Heart left ventricle (tissue), 16 donors: ENCODE measurements around the gene CD2BP2. TPM values are rescaled to one million over a fixed set of nuclear protein-coding genes. Genes with fewer than 3 reads are reported as not detected.

Experiments used
- ATAC-seq, 4 donors: fragments of 200-7000 bp; cut with Tn5 transposase; one replicate each; pipeline ENCODE4 v1.9.1; 2020 to 2022; ENCODE audit warnings: moderate library complexity in 4 of 4, mild to moderate bottlenecking in 3 of 4, moderate number of reproducible peaks in 1 of 4
- DNase-seq, 5 donors: peaks; one replicate each; pipeline ENCODE4 v3.0.0-alpha.2; 2020
- H3K27ac ChIP-seq, 12 donors: fragments of 200-600 bp; sonication (generic) in 4 of 12; one replicate each; pipeline versions ENCODE4 v1.5.0 to v1.8.0; 2016 to 2022; ENCODE audit warnings: mild to moderate bottlenecking in 2 of 12
- H3K27me3 ChIP-seq, 9 donors: fragments of 200-600 bp; sonication (generic) in 2 of 9; one replicate each; pipeline versions ENCODE4 v1.5.1 to v1.8.0; 2016 to 2022; ENCODE audit warnings: mild to moderate bottlenecking in 3 of 9
- H3K36me3 ChIP-seq, 9 donors: fragments of 200-600 bp; sonication (generic) in 2 of 9; one replicate each; pipeline versions ENCODE4 v1.5.0 to v1.8.0; 2018 to 2022; ENCODE audit warnings: mild to moderate bottlenecking in 2 of 9
- H3K4me1 ChIP-seq, 12 donors: fragments of 200-600 bp; sonication (generic) in 4 of 12; one replicate each; pipeline versions ENCODE4 v1.5.0 to v1.8.0; 2016 to 2022; ENCODE audit warnings: mild to moderate bottlenecking in 3 of 12
- H3K4me3 ChIP-seq, 12 donors: fragments of 200-600 bp; sonication (generic) in 4 of 12; one replicate each; pipeline versions ENCODE4 v1.5.0 to v1.8.0; 2017 to 2022; ENCODE audit warnings: mild to moderate bottlenecking in 9 of 12, moderate library complexity in 4 of 12
- H3K9me3 ChIP-seq, 12 donors: fragments of 200-600 bp; sonication (generic) in 4 of 12; one replicate each; pipeline versions ENCODE4 v1.5.0 to v1.8.0; 2016 to 2022; ENCODE audit warnings: mild to moderate bottlenecking in 1 of 12
- POLR2A ChIP-seq, 2 donors: fragments of 450-650 bp; IDR thresholded peaks; one replicate each; pipeline ENCODE4 v1.6.1; 2017; ENCODE audit warnings: antibody characterized with exemption in 2 of 2, mild to moderate bottlenecking in 2 of 2, moderate library complexity in 2 of 2
- WGBS, 4 donors: extraction: QIAGEN DNeasy Blood & Tissue Kit in 2 of 4; methylation state at CpG; one replicate each; pipeline versions ENCODE4 v1.1.5 to v1.1.7; 2013 to 2018; 5-methylcytosine and 5-hydroxymethylcytosine counted together
- intact Hi-C, 10 donors: fragments of 100-400 bp; cut with DNase I; formaldehyde crosslinking; loops; one replicate each; pipeline versions ENCODE4 v1.11.1 to v1.14.2; 2022
- polyA plus RNA-seq, 2 donors: library from polyadenylated mRNA; stranded (reverse); fragments of 200-250 nt; gene quantifications; one replicate each; pipeline ENCODE4 v1.2.3, GENCODE V29; 2013
- total RNA-seq, 9 donors: library from RNA; depleted of rRNA in 2 of 9; stranded (reverse); fragments of >200 nt in 2 of 9; fragmentation: NEBNext Ultra II Directional in 3 of 9; extraction: Animal tissue kit (Norgen Biotek cat#: 25700) in 3 of 9; gene quantifications; one replicate each; pipeline versions ENCODE4 v1.1.0 to v1.2.4, GENCODE V29; 2016 to 2023
- TF ChIP-seq, protein P1 (sequence below), 12 donors: fragments of 200-600 bp; sonication (generic) in 4 of 12; IDR thresholded peaks; one replicate each; pipeline versions ENCODE4 v1.5.0 to v1.8.0; 2018 to 2022; ENCODE audit warnings: antibody characterized with exemption in 12 of 12, mild to moderate bottlenecking in 5 of 12
- donor health status: ischemic (EF 13 %, LVEDD 7.1; RV severe dilation, severe dysfunction).
- donor health status: healthy with polysubstance abuse.
- donor health status: DM: no; HTN: yes; CAD: no.
- donor health status: DM: no; HTN: no; CAD: no.
- donor health status: ischemic (EF 25% LVEDD 6.9; RV normal size, moderate dysfunction).
- donor health status: ischemic (EF 25% LVEDD 5.7; RV mildly dilated, moderate dysfunction).
- donor health status: healthy.
- donor health status: DM: yes; HTN: yes; CAD: no.
- donor health status: ischemic (EF 35%, LVEDD 5.7; RV mildly dilated, moderate dysfunction).
- donor health status: nonischemic (EF 11% LVEDD 7.7; RV severe dilation, severe dysfunction).
- donor health status: DM: yes; HTN: yes; CAD: no.
- donor health status: PGD.
- donor health status: ischemic (EF 29% LVEDD 5.4; RV normal size, mild dysfunction).
- donor health status: nonischemic (EF 23%, LVEDD 6.1; RV moderate dilation, normal function).

The CD2BP2 gene
- total and polyA plus RNA-seq, 11 donors: 21.5 to 54.5 (median 39.8) TPM

- Histone ChIP-seq H3K27ac (peak overlapping the region; percentile 97 to 100 (median 99)), H3K4me1 (peaks cover 0 to 37% (median 15%) of the 10 kb centered on the region in 12 donors), H3K4me3 (peak overlapping the region; percentile 45 to 82 (median 70)), H3K27me3 (no peaks in the 10 kb centered on the region), H3K36me3 (no peaks in the 10 kb centered on the region), H3K9me3 (no peaks in the 10 kb centered on the region)
- ATAC-seq (peak; percentile 70 to 78 (median 74)), DNase-seq (peak; percentile 93 to 98 (median 96))
- 0 to 1% (median 0%) methylated on average over 32 to 39 of the region's 39 CpGs for WGBS, 4 donors
- intact Hi-C loops: loop anchor here in 4 of 10 donors (1.0 to 2.0 kb wide), 3 partner anchors 17 to 29 kb away; partner anchors contain the start of genes ZNF48 (in 3 of the 4) and ZNF771 (in 1 of the 4)
- TF ChIP-seq POLR2A (IDR thresholded peaks at IDR 0.05): peak in 1 of 2 donors; percentile 39
- TF ChIP-seq, protein P1, sequence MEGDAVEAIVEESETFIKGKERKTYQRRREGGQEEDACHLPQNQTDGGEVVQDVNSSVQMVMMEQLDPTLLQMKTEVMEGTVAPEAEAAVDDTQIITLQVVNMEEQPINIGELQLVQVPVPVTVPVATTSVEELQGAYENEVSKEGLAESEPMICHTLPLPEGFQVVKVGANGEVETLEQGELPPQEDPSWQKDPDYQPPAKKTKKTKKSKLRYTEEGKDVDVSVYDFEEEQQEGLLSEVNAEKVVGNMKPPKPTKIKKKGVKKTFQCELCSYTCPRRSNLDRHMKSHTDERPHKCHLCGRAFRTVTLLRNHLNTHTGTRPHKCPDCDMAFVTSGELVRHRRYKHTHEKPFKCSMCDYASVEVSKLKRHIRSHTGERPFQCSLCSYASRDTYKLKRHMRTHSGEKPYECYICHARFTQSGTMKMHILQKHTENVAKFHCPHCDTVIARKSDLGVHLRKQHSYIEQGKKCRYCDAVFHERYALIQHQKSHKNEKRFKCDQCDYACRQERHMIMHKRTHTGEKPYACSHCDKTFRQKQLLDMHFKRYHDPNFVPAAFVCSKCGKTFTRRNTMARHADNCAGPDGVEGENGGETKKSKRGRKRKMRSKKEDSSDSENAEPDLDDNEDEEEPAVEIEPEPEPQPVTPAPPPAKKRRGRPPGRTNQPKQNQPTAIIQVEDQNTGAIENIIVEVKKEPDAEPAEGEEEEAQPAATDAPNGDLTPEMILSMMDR (IDR thresholded peaks at IDR 0.05): no peak
These were observed 22.7 kb upstream of the CD2BP2 start for GRCh38 chr16:30377812-30378235.

DNA sequence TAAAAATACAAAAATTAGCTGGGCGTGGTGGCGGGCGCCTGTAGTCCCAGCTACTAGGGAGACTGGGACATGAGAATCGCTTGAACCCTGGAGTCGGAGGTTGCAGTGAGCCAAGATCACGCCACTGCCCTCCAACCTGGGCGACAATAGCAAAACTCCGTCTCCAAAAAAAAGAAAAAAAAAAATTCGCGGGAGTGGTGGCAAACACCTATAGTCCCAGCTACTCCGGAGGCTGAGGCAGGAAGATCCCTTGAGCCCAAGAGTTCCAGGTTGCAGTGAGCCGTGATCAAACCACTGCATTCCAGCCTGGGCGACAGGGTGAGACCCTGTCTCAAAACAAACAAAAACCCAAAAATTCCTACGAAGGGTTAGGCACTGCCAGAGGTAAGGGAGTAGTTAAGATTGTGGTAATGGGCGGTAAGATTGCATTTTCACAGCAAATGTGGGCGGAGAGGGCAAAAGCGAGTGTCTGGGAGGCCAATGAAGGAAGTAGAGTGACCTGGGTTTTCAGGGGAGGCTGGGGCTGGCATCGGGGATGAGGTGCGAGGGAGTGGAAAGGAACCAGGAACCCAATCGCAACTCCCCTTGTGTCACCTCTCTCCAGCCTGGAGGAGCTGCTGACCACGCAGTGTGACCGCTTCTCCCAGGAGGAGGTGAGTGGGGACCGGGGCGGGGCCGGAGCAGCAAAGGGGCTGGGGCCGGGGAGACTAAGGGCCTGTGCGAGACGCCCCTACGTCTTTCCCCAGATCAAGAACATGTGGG, 22.1 kb upstream of the CD2BP2 start:
- no peak for ATAC-seq
- WGBS, 4 donors: 46 to 50% (median 48%) methylated on average over 27 to 29 of the region's 29 CpGs
- Histone ChIP-seq H3K27ac (peak overlapping the region; percentile 97 to 100 (median 99)), H3K36me3 (no peaks in the 10 kb centered on the region), H3K9me3 (no peaks in the 10 kb centered on the region), H3K4me3 (peak overlapping the region; percentile 45 to 82 (median 70)), H3K4me1 (peaks cover 0 to 34% (median 16%) of the 10 kb centered on the region in 12 donors), H3K27me3 (no peaks in the 10 kb centered on the region)
- peak in 1 of 5 donors; percentile 34 for DNase-seq
- TF ChIP-seq, protein P1 (IDR thresholded peaks at IDR 0.05): no peak
- TF ChIP-seq POLR2A (IDR thresholded peaks at IDR 0.05): no peak
- intact Hi-C loops: no loop called here

GRCh38 chr16:30376461-30376902, 21.4 kb upstream of the CD2BP2 start:
- intact Hi-C loops: no loop called here
- 93 to 100% (median 95%) methylated on average over 2 to 8 of the region's 8 CpGs for WGBS, 4 donors
- DNase-seq (no peak), ATAC-seq (no peak)
- Histone ChIP-seq H3K9me3 (no peaks in the 10 kb centered on the region), H3K36me3 (no peaks in the 10 kb centered on the region), H3K27ac (peak overlapping the region in 2 of 12 donors; percentile 99 to 100), H3K4me1 (peaks cover 0 to 37% (median 20%) of the 10 kb centered on the region in 12 donors), H3K4me3 (no peak overlapping the region), H3K27me3 (no peaks in the 10 kb centered on the region)
- TF ChIP-seq, protein P1 (IDR thresholded peaks at IDR 0.05): no peak
- no peak for TF ChIP-seq POLR2A (IDR thresholded peaks at IDR 0.05)

DNA sequence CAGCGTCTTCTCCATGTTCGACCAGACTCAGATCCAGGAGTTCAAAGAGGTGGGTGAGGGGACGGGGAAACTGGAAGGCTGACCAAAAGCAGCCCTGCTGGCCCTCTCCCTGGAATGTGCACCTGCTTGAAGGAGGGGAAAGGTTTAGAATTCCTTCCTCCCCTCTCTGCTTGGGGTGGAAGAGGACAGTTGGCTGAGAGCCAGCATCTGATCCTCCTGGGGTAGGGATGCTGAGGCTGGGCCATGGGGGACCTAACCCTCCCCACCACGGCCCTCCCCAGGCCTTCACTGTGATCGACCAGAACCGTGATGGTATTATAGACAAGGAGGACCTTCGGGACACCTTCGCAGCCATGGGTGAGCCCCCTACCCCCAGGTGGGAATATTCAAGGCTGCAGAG, 20.8 kb upstream of the CD2BP2 start:
- Histone ChIP-seq H3K27me3 (no peaks in the 10 kb centered on the region), H3K9me3 (no peaks in the 10 kb centered on the region), H3K27ac (peak overlapping the region in 1 of 12 donors; percentile 99), H3K4me3 (no peak overlapping the region), H3K36me3 (no peaks in the 10 kb centered on the region), H3K4me1 (peaks cover 0 to 37% (median 22%) of the 10 kb centered on the region in 12 donors)
- ATAC-seq: no peak
- DNase-seq: peak in 1 of 5 donors; percentile 24
- intact Hi-C loops: no loop called here
- 88 to 91% (median 90%) methylated on average over 8 of the region's 8 CpGs for WGBS, 4 donors
- TF ChIP-seq, protein P1 (IDR thresholded peaks at IDR 0.05): no peak
- TF ChIP-seq POLR2A (IDR thresholded peaks at IDR 0.05): no peak
